NB4 (cell line): ENCODE measurements around the gene LRMDA.

ENCODE experiments used
- DNase-seq: peaks from one replicate; pipeline ENCODE4 v3.0.0; 2010; ENCODE audit warnings: low read depth
- H3K4me3 ChIP-seq: one replicate; pipeline ENCODE4 v1.5.1; 2011; ENCODE audit warnings: mild to moderate bottlenecking, low read depth, low read length, moderate library complexity
- CTCF ChIP-seq: IDR thresholded peaks from one replicate; pipeline ENCODE4 v1.5.1; 2012; ENCODE audit warnings: low read depth, low read length
- MAX ChIP-seq: IDR thresholded peaks from 2 replicates; pipeline ENCODE4 v1.6.1; 2011; ENCODE audit warnings: low read depth, low read length
- MYC ChIP-seq: IDR thresholded peaks from 2 replicates; pipeline ENCODE4 v1.6.1; 2011; ENCODE audit warnings: low read depth, low read length
- POLR2A ChIP-seq: IDR thresholded peaks from 2 replicates; pipeline ENCODE4 v1.6.1; 2011; ENCODE audit warnings: mild to moderate bottlenecking; ENCODE audit not compliant: insufficient read length; ENCODE audit errors: extremely low read depth

The LRMDA gene

GRCh38 chr10:75548356-75548755 lies 116.9 kb downstream of the LRMDA start:
- DNase-seq: peak; percentile 51
- no peak overlapping the region for H3K4me3 ChIP-seq
- no peak for TF ChIP-seq MYC
- no peak for TF ChIP-seq CTCF
- TF ChIP-seq POLR2A: no peak
- no peak for TF ChIP-seq MAX

GRCh38 chr10:75550191-75550590 lies 118.8 kb downstream of the LRMDA start:
- TF ChIP-seq MYC (no peak), MAX (no peak), CTCF (no peak), POLR2A (no peak)
- DNase-seq: no peak
- H3K4me3 ChIP-seq: no peak overlapping the region

- no peak for DNase-seq
- TF ChIP-seq MAX (no peak), CTCF (no peak), MYC (no peak), POLR2A (no peak)
- no peak overlapping the region for H3K4me3 ChIP-seq
Measured at GRCh38 chr10:75552171-75552570, 120.7 kb downstream of the LRMDA start.

- DNase-seq: peak; percentile 70
- no peak overlapping the region for H3K4me3 ChIP-seq
- TF ChIP-seq MAX: peak; percentile 24; the same call in 1 of the 2 replicates
- no peak for TF ChIP-seq CTCF
Measured at GRCh38 chr10:75553550-75553949, 122.1 kb downstream of the LRMDA start.

- no peak for TF ChIP-seq MYC
- no peak for TF ChIP-seq MAX
- TF ChIP-seq CTCF: no peak
- TF ChIP-seq POLR2A: no peak
- DNase-seq: no peak
- H3K4me3 ChIP-seq: no peak overlapping the region
Measured at GRCh38 chr10:75555323-75555722, 123.9 kb downstream of the LRMDA start.

GRCh38 chr10:75556320-75556719 lies 124.9 kb downstream of the LRMDA start:
- H3K4me3 ChIP-seq: no peak overlapping the region
- TF ChIP-seq POLR2A (no peak), MAX (no peak), CTCF (no peak), MYC (no peak)
- no peak for DNase-seq
